HFFc6 (cell line): ENCODE measurements around the gene EBF3. TPM values are rescaled to one million over a fixed set of nuclear protein-coding genes. Genes with fewer than 3 reads are reported as not detected.

ENCODE experiments used
- DNase-seq: peaks from one replicate; pipeline ENCODE4 v3.0.0-alpha.2; 2018
- H3K27ac Mint-ChIP-seq: 2 replicates; pipeline ENCODE4 v1.8.0; 2020; ENCODE audit warnings: mild to moderate bottlenecking, mixed read lengths
- H3K27me3 Mint-ChIP-seq: 2 replicates; pipeline ENCODE4 v1.8.0; 2021; ENCODE audit warnings: mild to moderate bottlenecking, moderate library complexity, mixed read lengths; ENCODE audit not compliant: insufficient read depth
- H3K36me3 Mint-ChIP-seq: 2 replicates; pipeline ENCODE4 v1.8.0; 2021; ENCODE audit warnings: low read depth, mixed read lengths
- H3K4me1 Mint-ChIP-seq: 2 replicates; pipeline ENCODE4 v1.8.0; 2020; ENCODE audit warnings: low read depth, mixed read lengths
- H3K4me3 Mint-ChIP-seq: 2 replicates; pipeline ENCODE4 v1.8.0; 2020; ENCODE audit warnings: mild to moderate bottlenecking, moderate library complexity, mixed read lengths
- H3K9me3 Mint-ChIP-seq: 2 replicates; pipeline ENCODE4 v1.8.0; 2020; ENCODE audit warnings: mild to moderate bottlenecking, mixed read lengths
- CTCF ChIP-seq: fragments of 200-600 bp; sonication (generic); IDR thresholded peaks from 2 replicates; pipeline ENCODE4 v1.5.0; 2021; ENCODE audit warnings: antibody characterized with exemption, mild to moderate bottlenecking
- total RNA-seq, 6 experiments: library from RNA; stranded (reverse); fragmentation: NEBNext Ultra II Directional; extraction: Animal tissue kit (Norgen Biotek cat#: 25700); gene quantifications; 2 replicates in 1 of 6; 3 replicates in 5 of 6; pipeline ENCODE4 v1.2.3, GENCODE V29; 2021

EBF3 gene
- total RNA-seq, 6 experiments from 2014 or later: 0.14 to 0.39 (median 0.21) TPM; not detected in 2

DNA sequence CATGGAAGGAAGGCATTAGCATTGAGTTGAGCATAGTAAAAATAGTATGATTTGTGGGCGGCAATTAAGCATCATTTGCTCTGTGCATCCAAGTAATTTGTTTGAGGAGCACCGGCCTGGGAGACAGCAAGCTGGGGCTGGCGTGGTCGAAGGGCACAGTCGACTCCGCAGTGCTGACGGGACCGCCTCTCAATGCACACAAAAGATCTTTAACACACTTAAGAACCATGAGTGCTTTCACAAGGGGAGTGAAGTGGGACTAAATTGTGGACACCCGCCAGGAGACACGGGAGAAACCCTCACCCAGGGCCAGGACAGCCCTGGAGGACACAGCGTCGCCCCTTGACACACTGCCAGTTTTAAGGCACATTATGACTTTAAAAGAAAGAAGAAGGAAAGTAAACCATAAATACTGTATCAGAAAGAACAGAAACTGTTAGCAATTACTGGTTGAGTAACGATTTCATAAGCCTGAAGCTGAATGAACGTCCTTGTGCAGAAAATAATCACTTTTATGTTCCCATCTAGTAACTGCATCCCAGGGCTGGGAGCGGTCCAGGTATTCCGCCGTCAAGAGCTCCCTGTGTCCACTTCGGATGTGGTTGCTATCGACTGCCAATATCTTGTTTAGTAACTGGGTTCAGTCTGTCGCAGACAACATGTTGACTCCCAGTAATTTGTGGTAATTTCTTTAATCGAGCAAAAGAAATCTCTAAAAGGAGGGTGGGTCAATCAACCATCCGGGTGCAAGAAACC lies 102.1 kb downstream of the EBF3 start:
- Mint-ChIP-seq H3K27me3 (no peaks in the 10 kb centered on the region; the same call in none of the 2 replicates), H3K4me3 (no peak overlapping the region), H3K9me3 (peaks cover 22% of the 10 kb centered on the region), H3K36me3 (no peaks in the 10 kb centered on the region), H3K27ac (no peak overlapping the region), H3K4me1 (no peaks in the 10 kb centered on the region)
- DNase-seq: no peak
- no peak for TF ChIP-seq CTCF

- Mint-ChIP-seq H3K9me3 (peaks cover 22% of the 10 kb centered on the region), H3K4me3 (no peak overlapping the region), H3K27ac (no peak overlapping the region), H3K27me3 (no peaks in the 10 kb centered on the region; the same call in 1 of the 2 replicates), H3K4me1 (no peaks in the 10 kb centered on the region), H3K36me3 (no peaks in the 10 kb centered on the region)
- TF ChIP-seq CTCF: no peak
- DNase-seq: no peak
Measured at GRCh38 chr10:129860396-129860795, 103.7 kb downstream of the EBF3 start.

- DNase-seq: no peak
- no peaks in the 10 kb centered on the region for H3K4me1 Mint-ChIP-seq
- no peak for TF ChIP-seq CTCF
- H3K9me3 Mint-ChIP-seq: peaks cover 22% of the 10 kb centered on the region
- H3K27me3 Mint-ChIP-seq: no peaks in the 10 kb centered on the region; the same call in 1 of the 2 replicates
- no peak overlapping the region for H3K4me3 Mint-ChIP-seq
- H3K36me3 Mint-ChIP-seq: no peaks in the 10 kb centered on the region
- no peak overlapping the region for H3K27ac Mint-ChIP-seq
Measured at GRCh38 chr10:129859536-129859935, 104.5 kb downstream of the EBF3 start.

DNA sequence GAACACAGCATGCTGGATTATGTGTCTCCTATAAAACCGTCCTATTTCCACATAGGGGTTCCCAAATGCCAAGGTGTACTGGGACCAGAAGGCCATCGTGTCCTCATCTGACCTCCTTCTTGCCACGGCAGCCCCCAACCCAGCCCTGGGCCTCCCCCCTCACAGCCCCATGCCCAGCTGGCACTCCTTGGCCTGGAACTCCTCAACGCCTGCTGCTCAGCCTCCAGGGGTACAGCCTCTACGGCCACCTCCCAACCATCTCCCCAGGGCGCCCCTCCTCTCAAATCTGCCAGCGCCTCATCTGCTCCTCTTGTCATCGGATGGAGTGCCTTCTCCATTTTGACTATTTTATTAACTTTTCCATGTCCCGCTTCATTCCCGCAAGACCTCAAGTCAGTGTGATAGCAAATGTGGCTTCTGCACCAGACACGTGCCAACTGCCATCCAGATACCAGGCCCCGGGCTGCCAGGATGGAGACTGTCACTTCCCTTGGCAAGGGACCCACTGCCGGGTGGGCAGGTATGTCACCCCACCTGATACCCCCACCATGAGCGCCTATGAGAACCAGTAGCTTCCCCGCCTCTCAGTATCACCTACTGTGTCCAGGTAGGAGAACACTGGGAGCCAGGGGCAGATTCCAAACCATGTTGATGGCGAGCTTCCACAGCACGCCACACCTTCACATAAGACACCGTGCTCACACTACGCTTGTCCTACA lies 106.7 kb downstream of the EBF3 start:
- Mint-ChIP-seq H3K36me3 (no peaks in the 10 kb centered on the region), H3K27ac (no peak overlapping the region), H3K4me1 (no peaks in the 10 kb centered on the region), H3K27me3 (peaks cover 5% of the 10 kb centered on the region), H3K4me3 (no peak overlapping the region), H3K9me3 (peaks cover 22% of the 10 kb centered on the region)
- TF ChIP-seq CTCF: no peak
- DNase-seq: no peak

- Mint-ChIP-seq H3K27ac (no peak overlapping the region), H3K4me1 (no peaks in the 10 kb centered on the region), H3K27me3 (peaks cover 5% of the 10 kb centered on the region), H3K9me3 (peaks cover 13% of the 10 kb centered on the region), H3K36me3 (no peaks in the 10 kb centered on the region), H3K4me3 (no peak overlapping the region)
- DNase-seq: no peak
- TF ChIP-seq CTCF: no peak
Measured at GRCh38 chr10:129855836-129856563, 108.1 kb downstream of the EBF3 start.
